Osteoblast (primary cell): ENCODE data around the gene SHCBP1. TPM values are rescaled to one million over a fixed set of nuclear protein-coding genes. Genes with fewer than 3 reads are reported as not detected.

Experiments used
- DNase-seq: peaks from one replicate; pipeline ENCODE4 v3.0.0; 2011; ENCODE audit warnings: low spot score, mixed read lengths; ENCODE audit not compliant: insufficient read length; ENCODE audit errors: missing footprints
- H2AFZ ChIP-seq: 2 replicates; pipeline ENCODE4 v1.6.0; 2011; ENCODE audit warnings: mild to moderate bottlenecking, low read length
- H3K27ac ChIP-seq: 2 replicates; pipeline ENCODE4 v1.5.1; 2011; ENCODE audit warnings: mild to moderate bottlenecking, low read depth, low read length, moderate library complexity
- H3K27me3 ChIP-seq: 2 replicates; pipeline ENCODE4 v1.6.0; 2012; ENCODE audit warnings: mild to moderate bottlenecking, control low read depth, inconsistent platforms, low read length, moderate library complexity; ENCODE audit not compliant: insufficient read depth
- H3K36me3 ChIP-seq: 2 replicates; pipeline ENCODE4 v1.5.1; 2011; ENCODE audit warnings: mild to moderate bottlenecking, low read length, control low read depth, moderate library complexity; ENCODE audit not compliant: insufficient read depth
- H3K4me1 ChIP-seq: 2 replicates; pipeline ENCODE4 v1.5.1; 2011; ENCODE audit warnings: mild to moderate bottlenecking, low read length, control low read depth, moderate library complexity; ENCODE audit not compliant: insufficient read depth
- H3K4me2 ChIP-seq: 2 replicates; pipeline ENCODE4 v1.6.0; 2011; ENCODE audit warnings: mild to moderate bottlenecking, low read length; ENCODE audit not compliant: insufficient read depth
- H3K4me3 ChIP-seq: fragments of 200-600 bp; sonication (generic); 3 replicates; pipeline ENCODE4 v1.5.1; 2012; ENCODE audit warnings: mild to moderate bottlenecking, low read length, inconsistent platforms; ENCODE audit not compliant: insufficient read depth
- H3K79me2 ChIP-seq: 2 replicates; pipeline ENCODE4 v1.6.0; 2012; ENCODE audit warnings: mild to moderate bottlenecking, low read length, control low read depth, inconsistent platforms; ENCODE audit not compliant: insufficient read depth
- H3K9me3 ChIP-seq: 2 replicates; pipeline ENCODE4 v1.5.1; 2011; ENCODE audit warnings: low read depth, low read length, control low read depth
- H4K20me1 ChIP-seq: 2 replicates; pipeline ENCODE4 v1.6.0; 2012; ENCODE audit warnings: mild to moderate bottlenecking, low read length, control low read depth; ENCODE audit not compliant: insufficient read depth
- total RNA-seq: library from RNA; depleted of rRNA; stranded (reverse); fragments of >200 nt; gene quantifications from 2 replicates; pipeline ENCODE4 v1.2.3, GENCODE V29; 2012
- TF ChIP-seq, protein P1 (sequence below): IDR thresholded peaks from 2 replicates; pipeline ENCODE4 v1.5.1; 2011; ENCODE audit warnings: mild to moderate bottlenecking, low read depth, low read length, moderate library complexity; ENCODE audit errors: extremely low read depth

The SHCBP1 gene
- total RNA-seq, 1 donor = 1.8 TPM

DNA sequence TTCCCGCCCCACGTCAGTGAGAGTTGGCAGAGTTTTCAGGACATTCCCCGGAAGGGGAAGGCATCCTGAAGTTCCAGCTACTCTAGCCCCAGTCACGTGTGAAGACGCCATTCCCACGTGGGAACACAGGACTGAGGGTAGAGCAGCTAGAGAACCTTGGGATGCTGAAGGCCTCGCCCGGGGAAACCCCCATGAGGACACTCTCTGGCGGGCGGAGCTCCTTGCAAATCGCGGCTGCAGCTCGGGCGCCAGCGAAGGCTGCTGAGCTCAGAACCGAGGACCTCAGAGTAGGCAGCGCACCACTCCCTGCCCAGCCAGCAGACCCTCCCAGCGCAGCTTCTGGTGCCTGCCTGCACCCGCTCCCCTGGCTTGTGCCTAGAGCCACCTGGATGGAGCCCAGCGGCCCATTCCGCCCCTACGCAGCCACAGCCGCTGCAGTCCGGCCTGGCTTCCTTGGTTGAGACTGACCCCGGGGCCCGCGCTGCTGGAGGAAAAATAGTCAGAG is 51.9 kb downstream of the SHCBP1 start:
- H3K36me3 ChIP-seq = no peaks in the 10 kb centered on the region
- H3K4me2 ChIP-seq = no peak overlapping the region
- peaks cover 5% of the 10 kb centered on the region for H3K4me1 ChIP-seq
- H3K79me2 ChIP-seq = no peaks in the 10 kb centered on the region
- H2AFZ ChIP-seq = no peak overlapping the region
- H3K27me3 ChIP-seq = no peaks in the 10 kb centered on the region
- TF ChIP-seq, protein P1, sequence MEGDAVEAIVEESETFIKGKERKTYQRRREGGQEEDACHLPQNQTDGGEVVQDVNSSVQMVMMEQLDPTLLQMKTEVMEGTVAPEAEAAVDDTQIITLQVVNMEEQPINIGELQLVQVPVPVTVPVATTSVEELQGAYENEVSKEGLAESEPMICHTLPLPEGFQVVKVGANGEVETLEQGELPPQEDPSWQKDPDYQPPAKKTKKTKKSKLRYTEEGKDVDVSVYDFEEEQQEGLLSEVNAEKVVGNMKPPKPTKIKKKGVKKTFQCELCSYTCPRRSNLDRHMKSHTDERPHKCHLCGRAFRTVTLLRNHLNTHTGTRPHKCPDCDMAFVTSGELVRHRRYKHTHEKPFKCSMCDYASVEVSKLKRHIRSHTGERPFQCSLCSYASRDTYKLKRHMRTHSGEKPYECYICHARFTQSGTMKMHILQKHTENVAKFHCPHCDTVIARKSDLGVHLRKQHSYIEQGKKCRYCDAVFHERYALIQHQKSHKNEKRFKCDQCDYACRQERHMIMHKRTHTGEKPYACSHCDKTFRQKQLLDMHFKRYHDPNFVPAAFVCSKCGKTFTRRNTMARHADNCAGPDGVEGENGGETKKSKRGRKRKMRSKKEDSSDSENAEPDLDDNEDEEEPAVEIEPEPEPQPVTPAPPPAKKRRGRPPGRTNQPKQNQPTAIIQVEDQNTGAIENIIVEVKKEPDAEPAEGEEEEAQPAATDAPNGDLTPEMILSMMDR = no peak
- no peak overlapping the region for H3K4me3 ChIP-seq
- no peaks in the 10 kb centered on the region for H4K20me1 ChIP-seq
- no peaks in the 10 kb centered on the region for H3K9me3 ChIP-seq
- H3K27ac ChIP-seq = no peak overlapping the region
- DNase-seq = no peak

DNA sequence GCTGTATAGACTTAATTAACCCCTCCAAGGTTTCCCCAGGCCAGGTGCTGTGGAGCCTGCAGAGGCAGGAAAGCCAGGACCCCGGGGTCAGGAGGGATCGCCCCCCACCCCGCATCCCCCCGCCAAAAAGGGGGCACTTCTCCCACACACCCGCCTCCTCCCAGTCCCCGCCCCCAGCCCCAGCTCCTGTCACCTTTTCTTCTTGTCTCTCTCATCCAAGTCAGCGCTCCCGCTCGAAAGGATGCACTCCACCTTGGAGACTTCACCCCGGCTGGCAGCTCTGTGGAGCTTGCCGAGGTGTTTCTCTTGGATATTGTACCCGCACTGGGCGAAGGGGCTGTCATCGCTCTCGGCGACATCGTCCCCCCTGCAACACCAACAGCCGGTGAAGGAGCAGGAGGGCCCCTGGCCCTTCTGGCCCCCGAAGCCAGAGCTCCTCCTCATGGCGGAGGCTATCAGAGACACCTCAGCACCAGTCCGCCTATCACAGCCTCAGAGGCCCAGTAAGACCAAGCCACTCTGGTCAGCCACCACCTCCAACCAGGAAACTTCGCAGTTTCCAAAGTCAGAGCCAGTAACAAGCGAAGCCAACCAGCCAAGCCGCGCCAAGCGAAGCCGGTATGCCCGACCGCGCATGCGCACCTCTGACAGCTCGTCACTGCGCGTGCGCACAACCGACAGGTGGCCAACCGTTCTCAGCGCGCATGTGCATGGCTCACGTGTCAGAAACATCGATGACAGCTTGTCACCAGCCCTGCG is 52.5 kb downstream of the SHCBP1 start:
- H3K4me1 ChIP-seq = peaks cover 4% of the 10 kb centered on the region
- H2AFZ ChIP-seq = no peak overlapping the region
- no peaks in the 10 kb centered on the region for H3K79me2 ChIP-seq
- no peaks in the 10 kb centered on the region for H4K20me1 ChIP-seq
- TF ChIP-seq, protein P1 = no peak
- DNase-seq = no peak
- H3K27me3 ChIP-seq = no peaks in the 10 kb centered on the region
- no peak overlapping the region for H3K4me2 ChIP-seq
- no peaks in the 10 kb centered on the region for H3K9me3 ChIP-seq
- no peaks in the 10 kb centered on the region for H3K36me3 ChIP-seq
- no peak overlapping the region for H3K4me3 ChIP-seq
- no peak overlapping the region for H3K27ac ChIP-seq

DNA sequence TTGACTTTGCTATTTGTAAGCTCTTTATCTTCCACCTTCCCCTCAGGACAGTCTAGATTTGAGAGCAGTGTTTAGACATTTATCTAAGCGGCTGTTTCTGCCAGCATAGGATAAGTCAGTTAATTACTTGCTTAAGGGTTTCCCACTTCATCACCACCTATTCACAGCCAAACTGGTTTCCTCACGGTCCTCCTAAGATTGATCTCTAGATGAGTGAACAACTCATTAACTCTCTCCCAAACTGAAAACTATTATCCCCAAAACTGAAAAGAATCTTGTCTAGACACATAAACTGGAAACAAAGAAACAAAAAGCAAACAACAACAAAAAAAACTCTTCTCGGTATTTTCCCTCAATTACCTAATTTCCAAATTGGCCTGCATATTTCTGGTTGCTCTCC is 58.2 kb downstream of the SHCBP1 start:
- no peak for DNase-seq

DNA sequence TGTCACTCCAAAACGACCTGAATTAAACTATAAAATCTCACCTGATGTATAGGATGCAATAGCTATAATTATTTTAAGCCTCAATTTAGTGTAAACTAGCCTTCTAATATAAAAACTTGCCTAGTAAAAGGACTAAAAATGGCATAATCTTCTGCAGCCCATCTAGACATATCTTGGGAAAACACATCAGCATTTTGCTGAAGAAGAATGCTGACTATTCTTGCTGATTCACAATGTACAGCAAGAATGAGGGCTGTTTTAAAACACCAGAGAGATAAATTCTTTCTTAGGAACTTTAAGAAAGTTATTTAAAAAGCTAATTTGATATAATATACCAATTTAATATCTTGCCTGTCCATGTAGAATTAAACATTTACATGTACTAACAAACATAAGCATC is 63.2 kb downstream of the SHCBP1 start:
- DNase-seq = no peak
- Histone ChIP-seq H3K4me3 (no peak overlapping the region), H4K20me1 (no peaks in the 10 kb centered on the region), H3K27me3 (no peaks in the 10 kb centered on the region), H3K9me3 (no peaks in the 10 kb centered on the region), H3K4me2 (no peak overlapping the region), H3K79me2 (no peaks in the 10 kb centered on the region), H3K4me1 (peaks cover 5% of the 10 kb centered on the region), H2AFZ (no peak overlapping the region), H3K36me3 (no peaks in the 10 kb centered on the region), H3K27ac (no peak overlapping the region)
- TF ChIP-seq, protein P1 = no peak

More for the DNA sequence above, 58.2 kb downstream of the SHCBP1 start:
- Histone ChIP-seq H3K4me2 (no peak overlapping the region), H3K36me3 (no peaks in the 10 kb centered on the region), H3K27ac (no peak overlapping the region), H3K27me3 (no peaks in the 10 kb centered on the region), H3K4me1 (no peaks in the 10 kb centered on the region), H3K9me3 (no peaks in the 10 kb centered on the region), H2AFZ (no peak overlapping the region), H3K79me2 (no peaks in the 10 kb centered on the region), H3K4me3 (no peak overlapping the region), H4K20me1 (no peaks in the 10 kb centered on the region)
- TF ChIP-seq, protein P1 = no peak
